ENCODE data around the gene MILR1.

- TF ChIP-seq CTCF (IDR thresholded peaks at IDR 0.05), result no peak
- TF ChIP-seq POLR2A (IDR thresholded peaks at IDR 0.05), result no peak
Measured at GRCh38 chr17:64425191-64425590, 23.7 kb upstream of the MILR1 start.

Data from right lobe of liver (tissue), 4 donors.